Measurements from ENCODE around the gene MAML2.
A peak's percentile ranks its signal among the peaks of the same experiment; 100 is the strongest.

The MAML2 gene

DNA sequence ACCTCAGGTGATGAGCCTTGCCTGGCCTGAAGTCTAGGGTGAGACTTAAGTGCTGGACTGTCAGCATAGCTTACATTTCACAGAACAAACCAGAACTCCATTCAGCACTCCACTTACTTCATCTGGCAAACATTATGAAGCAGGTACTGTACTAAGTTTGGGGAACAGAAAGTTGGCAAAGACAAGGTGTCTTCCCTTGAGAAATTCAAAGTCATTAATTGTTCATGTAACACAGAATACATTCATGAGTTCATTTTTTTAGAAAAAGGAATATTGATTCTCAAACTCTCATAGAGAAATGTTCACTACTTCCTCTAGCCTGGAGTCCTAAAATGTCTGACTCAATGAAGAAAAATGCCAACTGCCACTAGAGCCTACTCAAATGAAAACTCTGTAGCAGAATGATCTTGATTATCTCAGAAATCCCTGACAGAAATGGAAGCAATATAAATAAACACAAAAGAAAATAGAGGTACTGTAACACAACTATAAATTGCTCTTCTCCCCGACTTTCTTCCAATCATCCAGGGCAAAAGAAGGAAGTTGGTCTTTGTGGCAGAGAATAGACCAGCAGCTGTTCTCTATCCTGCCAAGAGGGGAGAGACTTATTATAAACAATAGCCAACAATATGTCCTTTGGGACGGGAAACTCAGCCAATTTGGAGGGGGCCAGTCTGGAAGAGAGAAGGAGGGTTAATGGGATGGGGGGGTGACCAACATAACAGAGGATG lies 289.9 kb downstream of the MAML2 start:
- no peak for DNase-seq (ENCODE audit: low read depth)
- no peak overlapping the region for H3K4me3 ChIP-seq (ENCODE audit: low read length)
- TF ChIP-seq CTCF (conservative IDR thresholded peaks at IDR 0.05; ENCODE audit: low read depth, low read length) = no peak

- H3K4me3 ChIP-seq (ENCODE audit: low read length) = no peak overlapping the region
- no peak for DNase-seq (ENCODE audit: low read depth)
- TF ChIP-seq CTCF (conservative IDR thresholded peaks at IDR 0.05; ENCODE audit: low read depth, low read length) = no peak
Observed at GRCh38 chr11:96051820-96052219, 291.2 kb downstream of the MAML2 start.

GRCh38 chr11:96050435-96051182 lies 292.4 kb downstream of the MAML2 start:
- no peak overlapping the region for H3K4me3 ChIP-seq (ENCODE audit: low read length)
- DNase-seq (ENCODE audit: low read depth) = peak; percentile 78
- peak; percentile 34 for TF ChIP-seq CTCF (conservative IDR thresholded peaks at IDR 0.05; ENCODE audit: low read depth, low read length)

DNA sequence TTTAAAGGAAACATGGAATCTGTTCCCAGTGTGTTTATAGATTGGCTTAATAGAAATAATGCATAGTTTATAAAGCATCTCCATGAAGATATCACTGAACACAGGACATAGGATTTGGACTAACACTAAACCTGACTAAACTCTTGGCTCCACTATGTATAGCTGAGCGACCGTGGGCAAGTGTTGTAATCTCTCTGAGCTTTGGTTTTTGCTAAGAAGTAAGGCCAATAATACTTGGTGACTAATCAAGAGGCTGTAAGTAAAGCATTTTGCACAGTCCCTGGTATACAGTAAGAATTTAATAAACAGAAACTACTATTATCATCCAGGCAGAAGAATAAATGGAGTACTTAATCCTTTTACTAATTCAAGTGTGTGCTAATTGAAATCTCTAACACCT lies 293.6 kb downstream of the MAML2 start:
- no peak overlapping the region for H3K4me3 ChIP-seq (ENCODE audit: low read length)
- DNase-seq (ENCODE audit: low read depth) = peak; percentile 51
- no peak for TF ChIP-seq CTCF (conservative IDR thresholded peaks at IDR 0.05; ENCODE audit: low read depth, low read length)

DNA sequence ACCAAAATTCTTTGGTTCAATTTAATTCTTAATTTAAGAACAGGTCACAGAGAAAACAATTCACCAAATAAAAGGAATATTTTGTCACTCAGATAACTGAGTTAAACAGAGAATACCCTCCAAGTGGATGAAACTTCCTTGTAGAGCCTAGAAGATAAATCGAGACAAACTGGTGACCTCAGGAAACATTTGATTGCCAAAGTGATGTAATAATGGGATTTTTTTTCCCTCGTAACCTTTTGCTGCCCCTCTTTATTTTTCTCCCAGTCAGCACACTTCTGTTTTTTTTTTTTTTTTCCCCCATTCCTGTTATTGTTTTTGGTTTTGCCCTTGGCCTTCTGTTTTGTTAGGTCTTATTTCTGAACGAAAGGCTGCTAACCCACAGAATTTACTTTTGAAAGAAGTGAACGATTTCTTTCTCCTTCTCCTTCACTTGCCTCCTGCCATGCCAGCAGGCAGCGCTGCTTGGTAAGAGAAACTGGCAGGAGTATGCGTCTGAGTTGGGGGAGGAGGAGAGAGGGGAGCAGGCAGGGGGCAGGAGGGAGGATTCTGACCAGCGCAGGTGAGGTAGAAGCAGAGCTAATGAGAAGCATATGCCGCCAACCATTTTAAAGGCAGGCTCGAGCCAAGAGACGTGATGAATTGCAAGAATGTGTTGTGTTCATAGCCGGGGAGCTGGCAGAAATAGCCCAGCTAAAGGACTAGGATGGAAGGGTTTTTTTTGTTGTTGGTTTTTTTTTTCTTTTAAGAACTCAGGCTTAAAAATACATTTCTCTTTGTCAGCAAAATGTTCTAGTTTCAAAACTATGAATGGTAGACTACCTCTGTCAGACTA lies 297.2 kb downstream of the MAML2 start:
- H3K4me3 ChIP-seq (ENCODE audit: low read length) = no peak overlapping the region
- DNase-seq (ENCODE audit: low read depth) = peak; percentile 79
- peak; percentile 63 for TF ChIP-seq CTCF (conservative IDR thresholded peaks at IDR 0.05; ENCODE audit: low read depth, low read length)

- no peak overlapping the region for H3K4me3 ChIP-seq (ENCODE audit: low read length)
- DNase-seq (ENCODE audit: low read depth) = no peak
- TF ChIP-seq CTCF (conservative IDR thresholded peaks at IDR 0.05; ENCODE audit: low read depth, low read length) = no peak
Observed at GRCh38 chr11:96044747-96045146, 298.2 kb downstream of the MAML2 start.
